ENCODE results near the gene TUBB4A.

DNA sequence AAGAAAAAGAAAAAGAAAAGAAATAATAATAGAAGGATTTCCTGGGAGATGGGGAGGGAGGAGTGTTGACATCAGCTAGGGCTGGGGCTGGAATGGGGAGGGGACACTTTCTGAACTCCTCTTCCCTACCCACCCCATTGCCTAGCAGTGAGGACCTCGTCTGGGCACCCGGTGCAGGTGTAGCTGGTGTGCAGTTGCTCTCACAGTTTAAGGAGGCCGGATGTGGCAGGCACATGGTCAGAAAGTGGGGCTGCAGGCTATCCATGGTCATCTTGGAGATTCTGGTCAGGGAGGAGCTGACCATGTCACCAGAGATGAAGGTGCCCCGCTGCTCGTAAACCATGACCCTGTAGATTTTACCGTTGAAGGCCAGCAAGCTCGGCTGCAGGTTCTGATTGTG, 8.5 kb upstream of the TUBB4A start:
- TF ChIP-seq, protein P1, sequence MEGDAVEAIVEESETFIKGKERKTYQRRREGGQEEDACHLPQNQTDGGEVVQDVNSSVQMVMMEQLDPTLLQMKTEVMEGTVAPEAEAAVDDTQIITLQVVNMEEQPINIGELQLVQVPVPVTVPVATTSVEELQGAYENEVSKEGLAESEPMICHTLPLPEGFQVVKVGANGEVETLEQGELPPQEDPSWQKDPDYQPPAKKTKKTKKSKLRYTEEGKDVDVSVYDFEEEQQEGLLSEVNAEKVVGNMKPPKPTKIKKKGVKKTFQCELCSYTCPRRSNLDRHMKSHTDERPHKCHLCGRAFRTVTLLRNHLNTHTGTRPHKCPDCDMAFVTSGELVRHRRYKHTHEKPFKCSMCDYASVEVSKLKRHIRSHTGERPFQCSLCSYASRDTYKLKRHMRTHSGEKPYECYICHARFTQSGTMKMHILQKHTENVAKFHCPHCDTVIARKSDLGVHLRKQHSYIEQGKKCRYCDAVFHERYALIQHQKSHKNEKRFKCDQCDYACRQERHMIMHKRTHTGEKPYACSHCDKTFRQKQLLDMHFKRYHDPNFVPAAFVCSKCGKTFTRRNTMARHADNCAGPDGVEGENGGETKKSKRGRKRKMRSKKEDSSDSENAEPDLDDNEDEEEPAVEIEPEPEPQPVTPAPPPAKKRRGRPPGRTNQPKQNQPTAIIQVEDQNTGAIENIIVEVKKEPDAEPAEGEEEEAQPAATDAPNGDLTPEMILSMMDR (IDR thresholded peaks at IDR 0.05; ENCODE audit: low read depth, low read length) = no peak
- no peak for TF ChIP-seq EZH2phosphoT487 (IDR thresholded peaks at IDR 0.05; ENCODE audit: low read depth)
